Esophagus squamous epithelium (tissue), 4 donors: ENCODE data around the gene LTBP1.

Experiments
- CTCF ChIP-seq, 6 experiments: fragments of 450-650 bp in 4 of 6; fragments of 200-600 bp in 2 of 6; sonication (generic) in 2 of 6; IDR thresholded peaks; one replicate each; pipeline ENCODE4 v1.5.1; 2016 to 2019; ENCODE audit warnings: antibody characterized with exemption in 6 of 6, mild to moderate bottlenecking in 4 of 6, moderate library complexity in 4 of 6
- POLR2A ChIP-seq, 4 donors: fragments of 450-650 bp; IDR thresholded peaks; one replicate each; pipeline ENCODE4 v1.6.1; 2017; ENCODE audit warnings: antibody characterized with exemption in 4 of 4, mild to moderate bottlenecking in 4 of 4, moderate library complexity in 3 of 4

- TF ChIP-seq POLR2A (IDR thresholded peaks at IDR 0.05): no peak
- TF ChIP-seq CTCF (IDR thresholded peaks at IDR 0.05): no peak
Observed at GRCh38 chr2:32948266-32948665, 1.5 kb downstream of the LTBP1 start.
